Choroid plexus epithelial cell (primary cell): ENCODE results near the gene RRP36.
"Not testable (repeated sequence)": the region's sequence is repeated elsewhere in the genome, so short reads cannot be mapped to it uniquely, and the experiment has no call there.

Experiments
- DNase-seq: peaks from one replicate; pipeline ENCODE4 v3.0.0-alpha.2; 2010; ENCODE audit warnings: low read depth
- H3K4me3 ChIP-seq: 2 replicates; pipeline ENCODE4 v1.5.1; 2011; ENCODE audit warnings: low read depth, mild to moderate bottlenecking, control low read depth, low read length, moderate library complexity
- CTCF ChIP-seq: conservative IDR thresholded peaks from 2 replicates; pipeline ENCODE4 v1.5.1; 2011; ENCODE audit warnings: low read depth, mild to moderate bottlenecking, control low read depth, inconsistent platforms, low read length, moderate library complexity

Gene RRP36

GRCh38 chr6:43037197-43037596 lies 15.8 kb downstream of the RRP36 start:
- DNase-seq = no peak
- peak; percentile 7 for TF ChIP-seq CTCF
- no peak overlapping the region for H3K4me3 ChIP-seq

GRCh38 chr6:43037706-43038105 lies 16.3 kb downstream of the RRP36 start:
- DNase-seq = no peak
- H3K4me3 ChIP-seq = no peak overlapping the region
- TF ChIP-seq CTCF = no peak

GRCh38 chr6:43038727-43039126 lies 17.3 kb downstream of the RRP36 start:
- DNase-seq = no peak
- H3K4me3 ChIP-seq = no peak overlapping the region
- TF ChIP-seq CTCF = no peak

GRCh38 chr6:43040542-43041257 lies 19.3 kb downstream of the RRP36 start:
- no peak for TF ChIP-seq CTCF
- DNase-seq = no peak
- H3K4me3 ChIP-seq = no peak overlapping the region

- not testable (repeated sequence) for H3K4me3 ChIP-seq, DNase-seq
Measured at GRCh38 chr6:43041475-43041874, 20.1 kb downstream of the RRP36 start.

- H3K4me3 ChIP-seq = no peak overlapping the region
- DNase-seq = no peak
- no peak for TF ChIP-seq CTCF
Measured at GRCh38 chr6:43043310-43043709, 21.9 kb downstream of the RRP36 start.

- no peak for DNase-seq
- TF ChIP-seq CTCF = no peak
- H3K4me3 ChIP-seq = no peak overlapping the region
Measured at GRCh38 chr6:43045371-43045930, 24.0 kb downstream of the RRP36 start.
